ENCODE results near the gene UBTD1.

The UBTD1 gene

DNA sequence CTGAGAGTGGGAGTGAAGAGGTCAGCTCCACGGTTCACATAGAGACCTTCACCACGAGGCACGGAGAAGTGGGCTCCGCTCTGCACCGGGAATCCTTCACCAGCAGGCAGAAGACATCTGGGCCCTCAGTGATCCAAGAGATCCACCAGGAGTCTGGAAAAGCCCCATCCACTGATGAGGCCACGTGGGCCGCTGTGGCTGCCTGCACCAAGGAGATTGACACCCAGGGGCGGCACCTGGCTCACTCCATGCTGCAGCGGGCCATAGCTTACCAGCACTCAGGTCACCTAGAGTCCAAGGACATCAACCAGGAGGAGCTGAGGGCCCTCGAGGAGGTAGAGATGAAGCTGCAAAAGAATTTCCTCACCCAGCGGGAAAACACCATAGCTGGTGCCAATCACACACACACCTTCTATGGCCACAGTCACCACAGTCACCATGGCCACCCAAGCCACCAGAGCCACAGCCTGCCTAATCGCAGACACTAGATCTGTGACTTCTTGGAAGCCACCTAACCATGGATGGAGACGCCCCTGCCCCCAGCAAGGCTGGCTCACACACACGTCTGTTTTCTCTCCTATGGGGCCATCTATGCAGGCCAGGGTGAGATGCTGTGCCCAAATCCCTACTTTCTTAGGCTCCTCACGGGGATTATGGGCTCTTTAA, 91.5 kb downstream of the UBTD1 start:
- no peak for DNase-seq

DNA sequence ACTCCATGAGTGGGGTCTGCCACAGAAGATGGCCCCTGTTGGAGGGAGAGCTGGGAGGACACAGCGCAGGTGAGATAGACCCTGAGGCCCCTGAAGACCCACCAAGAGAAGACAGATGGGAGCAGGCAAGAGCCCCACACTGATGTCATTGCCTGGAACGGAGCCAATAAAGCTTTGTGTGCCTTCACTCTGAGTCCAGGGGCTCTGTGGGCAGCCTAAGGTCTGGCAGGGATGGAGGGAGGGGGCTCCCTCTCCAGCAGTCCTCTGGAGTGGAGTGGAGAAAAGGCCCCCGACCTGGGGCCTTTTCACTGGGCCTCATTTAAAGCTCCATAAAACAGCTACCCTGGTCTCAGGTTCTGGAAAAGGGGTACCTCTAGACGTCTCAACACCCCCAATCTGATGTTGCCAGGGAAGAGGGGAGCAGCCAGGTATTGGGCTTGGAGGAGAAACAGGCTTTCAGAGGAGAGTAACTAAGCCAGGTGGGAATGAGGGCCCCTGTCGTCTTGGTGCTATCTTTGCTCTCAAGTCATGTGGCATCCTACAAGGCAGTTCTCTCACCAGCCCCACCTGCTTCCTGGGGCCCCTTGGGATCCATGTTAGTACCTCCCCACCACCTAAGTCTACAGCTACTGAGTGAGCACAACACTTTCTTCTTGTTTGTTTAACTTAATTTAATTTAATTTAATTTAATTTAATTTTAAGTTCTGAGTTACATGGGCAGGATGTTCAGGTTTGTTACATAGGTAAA, 92.2 kb downstream of the UBTD1 start:
- no peak for DNase-seq

DNA sequence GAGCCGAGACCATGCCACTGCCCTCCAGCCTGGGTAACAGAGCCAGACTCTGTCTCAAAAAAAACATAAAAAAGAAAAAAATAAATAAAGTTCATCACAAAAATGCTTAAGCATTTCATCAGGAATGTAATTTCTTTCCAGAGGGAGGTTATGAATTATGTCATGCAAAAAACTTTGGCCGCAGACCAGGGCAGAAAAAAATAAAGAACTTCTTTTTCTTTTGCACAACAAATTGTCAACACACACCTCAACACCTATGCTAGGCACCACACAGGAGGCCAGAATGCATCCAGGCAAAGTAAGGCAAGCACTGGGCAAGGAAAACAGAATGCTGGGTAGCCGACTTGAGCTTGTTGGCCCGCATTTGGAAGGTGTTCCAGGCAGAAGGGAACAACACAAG, 94.7 kb downstream of the UBTD1 start:
- no peak for DNase-seq

DNA sequence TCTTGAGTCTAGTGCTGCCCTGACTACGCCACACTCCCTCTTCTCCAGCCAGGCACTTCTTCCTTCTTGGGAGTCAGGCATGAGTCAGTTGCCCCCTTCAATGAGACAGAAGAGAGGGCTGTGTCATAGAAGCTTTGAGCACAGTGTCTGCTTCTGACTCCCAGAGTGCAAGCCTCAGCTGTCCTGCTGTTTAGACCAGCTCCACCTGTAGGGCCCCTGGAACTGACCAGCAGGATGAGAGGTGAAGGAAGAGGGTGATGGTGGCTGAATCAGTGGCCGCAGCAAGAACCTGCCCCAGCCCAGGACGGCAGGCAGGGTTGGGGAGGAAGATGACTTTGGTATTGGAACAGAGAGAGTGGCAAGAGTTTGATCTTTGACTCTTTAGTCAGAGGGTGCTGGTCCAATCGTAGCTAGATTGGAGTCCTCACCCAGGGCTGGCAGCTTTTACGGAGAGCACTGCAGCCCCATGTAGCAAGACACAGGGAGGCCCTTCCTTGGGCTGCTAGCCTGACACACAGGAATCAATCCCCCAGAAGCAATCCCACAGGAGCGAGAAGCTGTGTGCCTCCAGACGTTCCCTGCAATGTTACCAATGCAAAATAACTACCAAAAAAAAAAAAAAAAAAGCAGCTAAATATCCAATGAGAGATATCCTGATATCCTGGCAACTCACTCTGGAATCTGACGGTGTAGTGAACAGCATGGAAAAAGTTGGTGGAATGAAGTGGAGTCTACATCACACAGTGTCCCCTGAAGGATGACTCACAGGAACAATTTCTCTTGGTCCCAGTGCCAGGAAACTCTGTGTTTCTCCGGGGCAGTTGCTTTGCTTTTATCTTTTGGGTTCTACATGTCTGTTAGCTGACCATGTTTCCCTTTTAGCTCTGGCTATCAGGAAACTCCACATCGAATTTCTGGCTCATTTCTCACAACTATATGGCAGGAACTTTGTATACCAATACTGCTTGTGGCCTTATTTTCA, 97.7 kb downstream of the UBTD1 start:
- no peak for DNase-seq

DNA sequence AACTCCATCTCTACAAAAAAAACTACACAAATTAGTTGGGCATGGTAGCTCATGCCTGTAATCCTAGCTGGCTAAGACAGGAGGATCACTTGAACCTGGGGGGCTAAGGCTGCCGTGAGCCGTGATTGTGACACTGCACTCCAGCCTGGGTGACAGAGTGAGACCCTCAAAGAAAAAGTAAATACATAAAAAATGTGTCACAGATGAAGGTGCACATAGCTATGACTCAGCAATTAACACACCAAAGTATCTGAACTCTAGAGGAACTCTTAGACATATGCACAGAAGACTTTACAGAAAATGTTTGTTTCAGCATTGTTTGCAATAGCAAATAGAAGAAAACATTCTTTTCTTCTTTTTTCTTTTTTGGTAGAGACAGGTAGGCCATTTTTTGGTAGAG, 99.1 kb downstream of the UBTD1 start:
- DNase-seq, result no peak

DNA sequence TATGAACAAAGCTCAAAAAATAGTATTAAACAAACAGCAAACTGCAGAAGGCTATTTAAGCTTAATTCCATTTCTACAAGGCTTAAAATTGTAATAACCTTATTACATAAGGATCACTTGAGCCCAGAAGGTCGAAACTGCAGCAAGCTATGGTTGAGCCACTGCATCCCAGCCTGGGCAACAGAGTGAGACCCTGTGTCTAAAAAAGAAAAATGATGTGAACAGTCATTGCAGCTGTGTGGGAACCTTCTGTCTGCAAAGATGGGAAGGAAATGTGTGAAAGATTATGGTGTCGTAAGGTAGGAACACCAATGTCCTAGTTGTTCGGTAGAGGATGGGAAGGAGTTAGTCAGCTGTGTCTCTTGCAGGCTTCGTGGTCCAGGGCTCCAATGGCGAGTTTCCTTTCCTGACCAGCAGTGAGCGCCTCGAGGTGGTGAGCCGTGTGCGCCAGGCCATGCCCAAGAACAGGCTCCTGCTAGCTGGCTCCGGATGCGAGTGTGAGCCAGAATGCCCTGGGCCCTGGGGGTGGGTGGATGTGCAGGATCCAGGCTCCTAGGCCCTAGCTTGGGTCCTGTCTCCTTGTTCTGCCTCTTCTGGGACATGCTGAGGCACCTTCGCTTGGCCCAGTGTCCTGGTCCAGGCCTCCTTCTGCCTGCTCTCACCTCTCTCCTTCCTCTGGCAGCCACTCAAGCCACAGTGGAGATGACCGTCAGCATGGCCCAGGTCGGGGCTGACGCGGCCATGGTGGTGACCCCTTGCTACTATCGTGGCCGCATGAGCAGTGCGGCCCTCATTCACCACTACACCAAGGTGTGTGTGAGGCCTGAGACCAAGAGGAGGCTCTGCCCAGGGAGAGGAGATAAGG, 99.9 kb downstream of the UBTD1 start:
- DNase-seq, result no peak

DNA sequence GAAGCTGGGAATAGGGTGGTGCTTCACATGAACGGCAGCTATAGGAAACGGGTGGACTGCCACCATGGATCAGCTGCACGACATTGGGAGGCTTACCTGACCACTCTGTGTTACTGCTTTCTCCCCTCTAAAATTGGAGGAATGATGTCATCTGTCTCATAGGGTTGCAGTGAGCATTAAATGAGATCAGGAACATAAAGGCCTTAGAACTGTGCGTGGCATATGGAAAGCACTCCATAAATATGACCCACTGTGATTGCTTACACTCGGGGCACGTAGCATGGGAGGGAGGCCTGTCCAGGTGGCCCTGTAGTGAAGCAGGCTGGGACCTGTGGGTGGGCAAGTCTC, 100.5 kb downstream of the UBTD1 start:
- no peak for DNase-seq

DNA sequence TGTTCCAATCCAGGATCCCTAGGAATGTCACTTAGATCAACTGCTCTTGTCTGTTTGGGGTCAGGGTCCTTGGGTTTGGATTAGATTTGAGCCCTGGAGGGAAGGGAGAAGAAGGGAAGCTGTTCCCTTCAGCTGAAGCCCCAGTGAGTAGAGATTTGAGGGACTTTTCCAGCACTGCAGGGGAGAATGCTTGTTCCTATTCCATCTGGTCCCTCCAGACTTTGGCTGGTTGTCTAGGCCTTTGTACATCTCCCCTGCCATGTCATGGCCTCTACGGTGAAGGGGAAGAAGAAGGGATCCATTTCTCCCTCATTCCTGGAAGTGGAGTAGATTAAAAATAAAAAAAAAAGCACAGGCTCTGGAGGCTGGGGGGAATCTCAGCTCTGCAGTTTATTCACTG, 101.9 kb downstream of the UBTD1 start:
- no peak for DNase-seq

DNA sequence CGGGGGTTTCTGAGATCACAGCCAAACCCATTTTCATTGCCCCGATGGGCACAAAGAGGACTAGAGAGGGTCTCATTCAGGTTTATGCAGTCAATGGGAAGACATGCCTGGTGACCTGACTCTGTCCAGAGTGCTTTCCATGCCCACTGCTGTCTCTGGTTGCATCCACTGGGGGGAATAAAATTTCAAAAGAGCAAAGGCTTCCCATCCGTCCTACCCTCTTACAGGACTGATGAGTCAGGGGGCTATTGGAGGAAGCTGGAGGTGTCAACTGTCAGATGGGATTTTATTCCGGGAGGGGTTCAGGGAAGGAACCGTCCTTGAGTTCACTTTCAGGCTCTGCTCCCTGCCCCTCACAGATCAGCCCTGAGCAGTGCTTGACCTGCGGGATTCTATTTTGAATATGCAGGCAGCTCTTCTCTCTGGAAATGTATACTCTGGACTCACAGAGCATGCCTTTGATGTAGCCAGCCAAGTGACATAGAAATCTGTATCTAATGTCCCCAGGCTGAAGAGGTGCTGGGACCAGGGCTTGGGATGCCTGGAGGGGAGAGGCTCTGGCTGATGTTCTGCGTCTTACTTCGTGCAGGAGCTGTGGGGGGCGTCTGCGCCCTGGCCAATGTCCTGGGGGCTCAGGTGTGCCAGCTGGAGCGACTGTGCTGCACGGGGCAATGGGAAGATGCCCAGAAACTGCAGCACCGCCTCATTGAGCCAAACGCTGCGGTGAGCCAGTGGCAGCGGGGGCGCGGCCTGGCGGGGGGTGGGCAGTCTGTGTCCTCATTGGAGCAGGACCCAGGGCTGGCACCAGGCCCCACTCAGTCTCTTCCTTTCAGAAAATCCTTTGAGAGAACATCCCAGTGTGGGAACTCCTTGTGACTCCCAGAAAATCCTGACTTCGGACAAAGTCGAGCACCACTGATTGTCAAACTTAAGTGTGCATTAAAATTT, 102.8 kb downstream of the UBTD1 start:
- DNase-seq, result no peak

DNA sequence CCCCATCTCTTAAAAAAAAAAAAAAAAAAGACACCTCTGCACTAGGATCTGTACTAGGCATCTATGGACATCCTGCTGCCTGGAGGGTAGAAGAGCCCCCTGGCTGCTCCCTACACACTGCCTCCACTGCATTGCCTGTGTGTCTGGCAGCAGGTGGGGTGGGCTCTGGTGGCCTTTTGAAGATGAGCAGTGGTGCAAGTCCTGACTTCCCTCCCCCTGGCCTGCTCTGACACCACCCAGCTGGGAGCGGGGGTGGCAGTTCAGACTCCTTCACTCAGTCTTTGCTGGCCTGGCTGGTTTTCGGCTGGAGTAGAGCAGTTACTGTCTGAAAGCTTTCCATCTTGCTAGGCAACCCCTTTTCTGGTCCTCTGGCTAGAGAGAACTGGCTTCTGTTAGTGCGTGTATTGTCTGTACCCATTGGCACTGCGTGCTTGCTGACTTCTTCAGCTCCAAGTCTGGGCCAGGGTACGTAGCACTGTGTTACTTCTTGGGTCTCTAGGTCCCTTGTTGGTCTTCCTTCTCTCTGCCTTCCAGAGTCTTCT, 108.4 kb downstream of the UBTD1 start:
- no peak for DNase-seq

DNA sequence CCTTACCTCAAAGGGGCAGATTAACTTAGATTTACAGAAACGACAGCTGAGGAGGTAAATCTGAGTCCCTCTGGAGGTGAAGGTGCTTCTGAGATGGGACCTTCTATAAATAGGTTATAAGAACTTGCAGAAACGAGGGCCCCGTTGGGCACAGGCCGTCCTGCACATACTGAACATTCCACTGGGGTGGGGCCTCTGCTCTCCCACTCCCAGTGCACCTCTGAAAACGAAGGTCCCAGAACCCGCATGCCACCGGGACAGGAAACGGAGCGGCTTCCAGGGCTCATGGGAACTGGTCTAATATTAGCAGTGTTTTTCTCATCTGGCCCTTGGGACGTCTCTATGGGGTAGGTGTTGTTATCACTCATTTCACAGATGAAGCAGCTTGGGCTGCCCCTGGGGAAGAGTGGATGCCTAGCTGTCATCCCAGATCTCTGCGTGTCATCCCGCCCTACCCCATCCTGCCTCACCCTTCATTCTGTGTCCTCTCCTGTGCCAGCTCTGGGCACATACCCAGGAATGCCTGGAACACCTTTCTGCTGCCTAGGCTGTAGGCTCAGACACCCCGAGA, 110.4 kb downstream of the UBTD1 start:
- DNase-seq, result no peak

DNA sequence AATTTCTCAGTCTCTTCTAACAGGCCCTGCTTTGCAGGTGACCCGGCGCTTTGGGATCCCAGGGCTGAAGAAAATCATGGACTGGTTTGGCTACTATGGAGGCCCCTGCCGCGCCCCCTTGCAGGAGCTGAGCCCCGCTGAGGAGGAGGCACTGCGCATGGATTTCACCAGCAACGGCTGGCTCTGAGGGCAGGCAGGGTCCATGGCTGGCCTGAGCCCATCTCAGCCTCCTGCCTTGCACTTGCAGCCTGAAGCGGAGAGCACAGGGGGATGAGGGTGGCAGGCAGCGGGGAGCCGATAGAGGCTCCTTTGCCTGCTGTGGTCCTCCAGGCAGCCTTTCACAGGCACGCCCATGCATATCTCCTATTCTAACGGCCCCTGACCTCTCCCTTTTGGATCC, 112.7 kb downstream of the UBTD1 start:
- no peak for DNase-seq

DNA sequence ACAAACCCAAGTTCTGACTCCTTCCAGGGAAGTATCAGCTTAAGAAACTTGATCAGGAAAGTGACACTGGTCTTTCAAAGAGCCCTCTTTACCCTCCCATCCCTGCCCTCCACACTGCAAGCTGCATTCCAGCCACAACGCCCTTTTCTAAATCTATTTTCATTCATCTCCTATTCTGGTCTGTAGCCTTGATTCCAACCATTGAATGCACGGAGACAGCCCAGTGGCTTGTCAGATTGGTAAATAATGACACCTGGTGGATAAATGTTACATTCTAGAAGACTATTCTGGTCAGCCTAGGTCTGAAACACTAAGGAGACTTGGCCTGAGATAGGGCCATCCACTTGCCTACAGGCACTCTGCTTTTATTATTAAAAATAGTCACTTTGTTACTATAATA, 113.7 kb downstream of the UBTD1 start:
- no peak for DNase-seq

DNA sequence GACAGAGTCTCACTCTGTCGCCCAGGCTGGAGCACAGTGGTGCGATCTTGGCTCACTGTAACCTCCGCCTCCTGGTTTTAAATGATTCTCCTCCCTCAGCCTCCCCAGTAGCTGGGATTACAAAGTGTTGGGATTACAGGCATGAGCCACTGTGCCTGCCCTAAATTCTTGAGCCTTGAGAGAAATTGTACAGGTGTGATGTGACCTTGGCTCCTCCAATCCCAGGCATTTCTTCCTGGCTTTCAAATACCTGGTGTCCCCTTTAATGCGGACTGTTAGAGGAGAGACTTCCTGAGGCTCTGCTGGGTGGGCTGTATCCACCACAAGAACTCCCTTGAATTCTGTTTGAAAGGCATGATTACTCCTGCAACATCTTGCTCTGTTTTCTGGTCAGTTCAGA, 119.6 kb downstream of the UBTD1 start:
- DNase-seq, result no peak

DNA sequence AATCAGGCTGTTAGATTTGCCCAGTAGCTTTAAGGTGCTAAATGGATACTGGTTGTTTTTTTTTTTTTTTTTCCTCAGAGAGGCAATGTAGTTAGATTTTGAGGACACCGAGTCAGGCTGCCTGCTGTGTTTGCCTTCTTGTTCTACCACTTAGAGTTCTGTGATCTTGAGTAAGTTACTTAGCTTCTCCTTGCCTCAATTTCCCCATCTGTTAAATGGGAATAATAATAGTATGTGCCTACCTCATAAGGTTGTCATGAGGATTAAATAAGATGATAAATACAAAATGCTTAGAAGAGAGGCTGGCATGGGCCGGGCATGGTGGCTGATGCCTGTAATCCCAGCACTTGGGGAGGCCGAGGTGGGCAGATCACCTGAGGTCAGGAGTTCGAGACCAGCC, 120.0 kb downstream of the UBTD1 start:
- no peak for DNase-seq
